GM12878 (cell line): ENCODE measurements around the gene PPP1R7. TPM values are rescaled to one million over a fixed set of nuclear protein-coding genes. Genes with fewer than 3 reads are reported as not detected.

ENCODE experiments used
- ATAC-seq: fragments of 200-7000 bp; cut with Tn5 transposase; 3 replicates; pipeline ENCODE4 v1.9.1; 2020; ENCODE audit warnings: mild to moderate bottlenecking, moderate library complexity
- Bru-seq: library from RNA; stranded (reverse); fragments of 400-500 nt; gene quantifications from one replicate; lab custom pipeline; 2021; lab: Mats Ljungman, UMichigan
- BruChase-seq, 2 experiments: library from RNA; stranded (reverse); fragments of 400-500 nt; gene quantifications; one replicate each; lab custom pipeline; 2021; lab: Mats Ljungman, UMichigan
- BruUV-seq: library from RNA; stranded (reverse); fragments of 400-500 nt; replicated peaks from 2 replicates; lab custom pipeline; 2021; lab: Mats Ljungman, UMichigan
- CTCF ChIA-PET: fragments of 300-600 bp; sonication (Branson Sonifier 250); formaldehyde crosslinking; extraction: SDS; loops from one replicate; lab custom pipeline; 2021; ENCODE audit warnings: inconsistent platforms; lab: Yijun Ruan, JAX
- POLR2A ChIA-PET: fragments of 350-600 bp; formaldehyde crosslinking; extraction: SDS; loops from one replicate; lab custom pipeline; 2021; ENCODE audit warnings: inconsistent platforms; lab: Charles Lee
- RAD21 ChIA-PET: fragments of 300-600 bp; sonication (Branson Sonifier 250); formaldehyde crosslinking; loops from one replicate; lab custom pipeline; 2023; ENCODE audit warnings: antibody characterized with exemption; ENCODE audit not compliant: unreplicated experiment; lab: Charles Lee
- SMC1A ChIA-PET: fragments of 300-600 bp; sonication (Branson Sonifier 250); formaldehyde crosslinking; loops from one replicate; lab custom pipeline; 2023; ENCODE audit not compliant: unreplicated experiment, uncharacterized antibody; lab: Charles Lee
- DNase-seq: peaks from one replicate; pipeline ENCODE4 v3.0.0-alpha.2; 2011; ENCODE audit warnings: low read depth, low spot score
- FAIRE-seq: peaks from 3 replicates; lab custom pipeline; 2011; peaks lifted over from hg19 to GRCh38; lab: Jason Lieb, UNC
- H2AFZ ChIP-seq: 2 replicates; pipeline ENCODE4 v1.6.0; 2011; ENCODE audit warnings: low read depth, low read length, control low read depth; ENCODE audit not compliant: control insufficient read depth
- H3K27ac ChIP-seq: 2 replicates; pipeline ENCODE4 v1.5.1; 2011; ENCODE audit warnings: control low read depth; ENCODE audit not compliant: control insufficient read depth, insufficient read depth
- H3K27me3 ChIP-seq, 2 experiments: replicated peaks in 1 of 2; 2 replicates each; pipeline versions ENCODE4 v1.6.0 to v1.6.1; 2011; ENCODE audit warnings: low read length in 1 of 2; ENCODE audit not compliant: control insufficient read depth in 2 of 2, insufficient read depth in 2 of 2
- H3K36me3 ChIP-seq, 2 experiments: 2 replicates each; pipeline ENCODE4 v1.5.1; 2011; ENCODE audit warnings: low read length in 1 of 2; ENCODE audit not compliant: control insufficient read depth in 2 of 2, insufficient read depth in 2 of 2
- H3K4me1 ChIP-seq: 2 replicates; pipeline ENCODE4 v1.6.1; 2011; ENCODE audit warnings: mild to moderate bottlenecking, low read length, moderate library complexity, mixed read lengths; ENCODE audit not compliant: control insufficient read depth, insufficient read depth
- H3K4me2 ChIP-seq: 2 replicates; pipeline ENCODE4 v1.6.0; 2011; ENCODE audit warnings: control low read depth; ENCODE audit not compliant: control insufficient read depth, insufficient read depth
- H3K4me3 ChIP-seq: fragments of 200-600 bp; sonication (generic); 2 replicates; pipeline ENCODE4 v1.5.1; 2016
- H3K79me2 ChIP-seq: 2 replicates; pipeline ENCODE4 v1.6.0; 2011; ENCODE audit warnings: low read length; ENCODE audit not compliant: control insufficient read depth, insufficient read depth
- H3K9ac ChIP-seq: 2 replicates; pipeline ENCODE4 v1.8.0; 2011; ENCODE audit warnings: low read length, control low read depth, mixed read lengths; ENCODE audit not compliant: control insufficient read depth, insufficient read depth
- H3K9me3 ChIP-seq: replicated peaks from 3 replicates; pipeline ENCODE4 v1.5.1; 2011; ENCODE audit warnings: mild to moderate bottlenecking, low read length; ENCODE audit not compliant: control insufficient read depth, insufficient read depth
- H4K20me1 ChIP-seq: 2 replicates; pipeline ENCODE4 v1.6.0; 2011; ENCODE audit not compliant: control insufficient read depth, insufficient read depth
- FOS ChIP-seq: IDR thresholded peaks from 3 replicates; pipeline ENCODE4 v1.6.1; 2011; ENCODE audit warnings: borderline replicate concordance; ENCODE audit not compliant: insufficient read length; ENCODE audit errors: extremely low read depth
- GABPA ChIP-seq: IDR thresholded peaks from 2 replicates; pipeline ENCODE4 v1.6.1; 2014; ENCODE audit warnings: antibody characterized with exemption, low read depth, mild to moderate bottlenecking, inconsistent platforms
- HCFC1 ChIP-seq: fragments of 150-350 bp; IDR thresholded peaks from 2 replicates; pipeline ENCODE4 v1.6.1; 2014; ENCODE audit warnings: low read length
- HSF1 ChIP-seq: fragments of 150-350 bp; IDR thresholded peaks from 2 replicates; pipeline ENCODE4 v1.6.1; 2014; ENCODE audit warnings: mild to moderate bottlenecking, low read depth, low read length
- KAT2A ChIP-seq: conservative IDR thresholded peaks from 2 replicates; pipeline ENCODE4 v1.6.1; 2011; ENCODE audit warnings: low read depth, low read length; ENCODE audit not compliant: control insufficient read depth
- KLF5 ChIP-seq: fragments of 450-650 bp; IDR thresholded peaks from 2 replicates; pipeline ENCODE4 v1.6.1; 2014; ENCODE audit warnings: mild to moderate bottlenecking; ENCODE audit not compliant: partially characterized antibody
- LARP7 ChIP-seq: fragments of 450-650 bp; IDR thresholded peaks from 2 replicates; pipeline ENCODE4 v1.6.1; 2017; ENCODE audit warnings: mild to moderate bottlenecking
- NFXL1 ChIP-seq: fragments of 450-650 bp; IDR thresholded peaks from 2 replicates; pipeline ENCODE4 v1.6.1; 2017; ENCODE audit warnings: antibody characterized with exemption, mild to moderate bottlenecking, borderline replicate concordance
- NFYB ChIP-seq: IDR thresholded peaks from 2 replicates; pipeline ENCODE4 v1.6.1; 2011; ENCODE audit warnings: low read depth, mild to moderate bottlenecking, low read length, improper control_type of control experiment, moderate library complexity; ENCODE audit not compliant: insufficient read depth
- NR2C1 ChIP-seq: fragments of 450-650 bp; IDR thresholded peaks from 2 replicates; pipeline ENCODE4 v1.6.1; 2017; ENCODE audit warnings: antibody characterized with exemption, mild to moderate bottlenecking, moderate library complexity
- SIN3A ChIP-seq: IDR thresholded peaks from 2 replicates; pipeline ENCODE4 v1.6.1; 2012; ENCODE audit warnings: low read depth, low read length, improper control_type of control experiment
- STAT1 ChIP-seq: fragments of 450-650 bp; conservative IDR thresholded peaks from 2 replicates; pipeline ENCODE4 v1.6.1; 2014; ENCODE audit warnings: antibody characterized with exemption, mild to moderate bottlenecking
- TBL1XR1 ChIP-seq: IDR thresholded peaks from 2 replicates; pipeline ENCODE4 v1.6.1; 2012; ENCODE audit warnings: low read depth, low read length, improper control_type of control experiment
- USF2 ChIP-seq: IDR thresholded peaks from 2 replicates; pipeline ENCODE4 v1.6.1; 2011; ENCODE audit warnings: low read depth, low read length, improper control_type of control experiment, borderline replicate concordance
- WGBS: methylation state at CpG from one replicate; pipeline ENCODE4 v1.1.6; 2016; ENCODE audit warnings: low lambda C conversion rate; ENCODE audit not compliant: insufficient replicate concordance, insufficient coverage; ENCODE audit errors: missing lambda C conversion rate; 5-methylcytosine and 5-hydroxymethylcytosine counted together
- in situ Hi-C: fragments of 300-500 bp; cut with MboI; formaldehyde crosslinking; loops from 9 replicates; pipeline ENCODE4 v1.14.3; 2018; ENCODE audit warnings: mixed read lengths
- intact Hi-C: fragments of 100-400 bp; cut with micrococcal nuclease; formaldehyde crosslinking; loops from one replicate; pipeline ENCODE4 v1.14.2; 2022; ENCODE audit not compliant: unreplicated experiment
- long read RNA-seq, 2 experiments: library from polyadenylated mRNA; unstranded; transcript quantifications; one replicate each; pipeline ENCODE4 v2.0.0, GENCODE V29; 2019 to 2020
- polyA minus RNA-seq, 3 experiments: library from RNA; depleted of rRNA, polyadenylated mRNA; stranded (reverse); fragments of >200 nt; gene quantifications; 2 replicates each; pipeline ENCODE4 v1.2.3, GENCODE V29; 2011
- polyA plus RNA-seq, 11 experiments: library from polyadenylated mRNA; depleted of rRNA in 4 of 11; unstranded in 6 of 11; stranded (reverse) in 5 of 11; fragments of >200 nt; fragmentation: Nextera tagmentation in 4 of 11; fragmentation: Illumina TruSeq in 1 of 11; extraction: Ambion mirVana in 4 of 11; extraction: Trizol in 1 of 11; gene quantifications; 1 replicate in 1 of 11; 2 replicates in 10 of 11; pipeline versions ENCODE4 v1.2.1 to v1.2.3, GENCODE V29; 2011 to 2016; ENCODE audit warnings: inconsistent platforms in 2 of 11, missing spikeins in 2 of 11, low read depth in 1 of 11
- total RNA-seq, 4 experiments: library from RNA; depleted of rRNA in 3 of 4; stranded (reverse); fragments of >200 nt in 3 of 4; fragmentation: Illumina TruSeq in 1 of 4; extraction: Trizol in 1 of 4; gene quantifications; 2 replicates each; pipeline versions ENCODE4 v1.2.1 to v1.2.3, GENCODE V29; 2013 to 2021

The PPP1R7 gene
- total RNA-seq (2013; cell fraction: nucleolus; rRNA removed), result 33.8 and 144 TPM in 2 replicates
- 78.5 and 88.0 TPM in 2 replicates for total RNA-seq (2014; rRNA removed)
- 85.7 and 87.8 TPM in 2 replicates for total RNA-seq (2014; rRNA removed; fragmentation: Illumina TruSeq; extraction: Trizol)
- total RNA-seq (2021), result 76.9 and 84.3 TPM in 2 replicates
- polyA plus RNA-seq (2011; ENCODE audit: low read depth), result 64.8 TPM
- polyA plus RNA-seq (2011; rRNA removed), result 123 and 157 TPM in 2 replicates
- polyA plus RNA-seq (2011; cell fraction: cytosol; rRNA removed), result 52.0 and 59.3 TPM in 2 replicates
- polyA plus RNA-seq (2011; cell fraction: nucleus; rRNA removed), result 50.8 and 59.6 TPM in 2 replicates
- polyA plus RNA-seq (2012), result 86.5 and 102 TPM in 2 replicates
- polyA plus RNA-seq (2014; fragmentation: Illumina TruSeq; extraction: Trizol), result 146 and 167 TPM in 2 replicates
- polyA plus RNA-seq (2014; fragmentation: Nextera tagmentation; extraction: Ambion mirVana), result 10 to 100 TPM; 81.4 to 82.8 TPM
- 91.5 and 99.6 TPM in 2 replicates for polyA plus RNA-seq (2014; rRNA removed)
- 100 to 1,000 TPM; 169 to 174 TPM for polyA plus RNA-seq (2016; fragmentation: Nextera tagmentation; extraction: Ambion mirVana)
- 37.3 and 41.8 TPM in 2 replicates for polyA minus RNA-seq (2011; rRNA and poly(A)+ RNA removed)
- polyA minus RNA-seq (2011; cell fraction: cytosol; rRNA and poly(A)+ RNA removed), result 22.7 and 48.7 TPM in 2 replicates
- 19.1 and 32.2 TPM in 2 replicates for polyA minus RNA-seq (2011; cell fraction: nucleus; rRNA and poly(A)+ RNA removed)
- Bru-seq, nascent RNA, result percentile 70 among the genes with signal in this experiment
- percentile 72 among the genes with signal in this experiment for BruChase-seq, experiment 1, labeled RNA remaining after a 6-hour chase
- BruChase-seq, experiment 2, labeled RNA remaining after a 2-hour chase, result percentile 69 among the genes with signal in this experiment
- long read RNA-seq, experiment 1, transcript PPP1R7-201 (10 exons, 2,386 nt), result major isoform, 30 of 64 reads
- long read RNA-seq, experiment 1, transcript PPP1R7-202 (9 exons, 1,954 nt), result minor isoform, 9 of 64 reads
- long read RNA-seq, experiment 1, transcript PPP1R7-206 (9 exons, 965 nt), result minor isoform, 12 of 64 reads
- long read RNA-seq, experiment 1, partial matches to known transcripts, result 3 of 64 reads
- long read RNA-seq, experiment 1, other reads (novel, unspliced or antisense), result 5 of 64 reads
- long read RNA-seq, experiment 2, transcript PPP1R7-201 (10 exons, 2,386 nt), result major isoform, 95 of 270 reads
- long read RNA-seq, experiment 2, transcript PPP1R7-206 (9 exons, 965 nt), result minor isoform, 27 of 270 reads
- long read RNA-seq, experiment 2, transcript PPP1R7-202 (9 exons, 1,954 nt), result minor isoform, 61 of 270 reads
- long read RNA-seq, experiment 2, transcript PPP1R7-209 (9 exons, 959 nt), result minor isoform, 26 of 270 reads
- long read RNA-seq, experiment 2, partial matches to known transcripts, result 13 of 270 reads
- long read RNA-seq, experiment 2, other reads (novel, unspliced or antisense), result 24 of 270 reads

- DNase-seq (peak; percentile 76), FAIRE-seq (peak; percentile 89), ATAC-seq (peak; percentile 88)
- peaks cover 23% of the 10 kb centered on the region for H3K4me1 ChIP-seq
- H3K9me3 ChIP-seq, result no peaks in the 10 kb centered on the region
- H3K27me3 ChIP-seq, result no peaks in the 10 kb centered on the region
- H3K79me2 ChIP-seq, result peaks cover 46% of the 10 kb centered on the region
- BruUV-seq, result no TSS peak
- ChIA-PET SMC1A (interaction anchor here (0.7 to 6.2 kb wide), 15 partner anchors 28 to 564 kb away, joined by 3 to 49 read pairs (median 4); partner anchors contain the start of genes CAPN10 and MTERF4), RAD21 (interaction anchor here (0.7 to 3.7 kb wide), 19 partner anchors 21 to 217 kb away, joined by 3 to 62 read pairs (median 4); partner anchors contain the start of genes HDLBP, MTERF4 and SEPTIN2), POLR2A (interaction anchor here (0.7 to 3.4 kb wide), 18 partner anchors 15 to 1309 kb away, joined by 3 to 16 read pairs (median 5); partner anchors contain the start of gene MTERF4), CTCF (interaction anchor here (0.7 to 4.1 kb wide), 13 partner anchors 16 to 128 kb away, joined by 3 to 36 read pairs (median 3); partner anchors contain the start of gene MTERF4)
- peaks cover 4% of the 10 kb centered on the region in 2 experiments; a peak in 2 of 4 replicates for H3K36me3 ChIP-seq
- H2AFZ ChIP-seq, result peak within 1 kb of the TSS; percentile 98
- peak within 1 kb of the TSS; percentile 65 for H3K27ac ChIP-seq
- H3K4me3 ChIP-seq, result peak within 1 kb of the TSS; percentile 74
- whole genome bisulfite sequencing, result under 1% methylated on average over 73 of the region's 73 CpGs
- peak within 1 kb of the TSS; percentile 84 for H3K9ac ChIP-seq
- intact Hi-C loops, result loop anchor here (2.0 to 10.0 kb wide), 3 partner anchors 23 to 65 kb away; partner anchors contain the start of gene MTERF4
- no peaks in the 10 kb centered on the region for H4K20me1 ChIP-seq
- in situ Hi-C loops, result no loop called here
- H3K4me2 ChIP-seq, result peak within 1 kb of the TSS; percentile 93
- TF ChIP-seq HSF1 (no peak), SIN3A (0 out of 2 replicates have a peak, but pooled peaks have one; percentile 73), HCFC1 (peak; percentile 95), NFYB (peak; percentile 97), NFXL1 (no peak), USF2 (no peak), NR2C1 (no peak), LARP7 (peak; percentile 48), STAT1 (no peak), KLF5 (no peak), TBL1XR1 (no peak), FOS (peak; percentile 41), GABPA (no peak), KAT2A (no peak)
Measured at GRCh38 chr2:241149925-241150659, at the start of gene PPP1R7. Gene PPP1R7, plus strand, starts transcription at chr2:241150467. Its CDS starts 29 bp downstream, at chr2:241150496.
